SK-N-SH (cell line): Measurements from ENCODE around the gene GABRB3. TPM values are rescaled to one million over a fixed set of nuclear protein-coding genes. Genes with fewer than 3 reads are reported as not detected.

Experiments
- CTCF ChIA-PET: fragments of 300-600, 350-600 bp; formaldehyde crosslinking; extraction: SDS; loops from one replicate; lab custom pipeline; 2021; lab: Yijun Ruan, JAX
- POLR2A ChIA-PET: fragments of 350-600 bp; sonication (Branson Sonifier 250); formaldehyde crosslinking; extraction: SDS; loops from one replicate; lab custom pipeline; 2020; ENCODE audit warnings: antibody characterized with exemption, inconsistent platforms; lab: Yijun Ruan, JAX
- DNase-seq: peaks from one replicate; pipeline ENCODE4 v3.0.0; 2012
- H2AFZ ChIP-seq: fragments of 200-600 bp; sonication (generic); 2 replicates; pipeline ENCODE4 v1.8.1; 2016; ENCODE audit warnings: antibody characterized with exemption, mild to moderate bottlenecking, low read depth
- H3F3A ChIP-seq: fragments of 200-600 bp; sonication (generic); replicated peaks from 2 replicates; pipeline ENCODE3; 2016; ENCODE audit warnings: antibody characterized with exemption, mild to moderate bottlenecking; ENCODE audit not compliant: insufficient read depth
- H3K27ac ChIP-seq, 2 experiments: fragments of 200-500 bp in 1 of 2; fragments of 200-600 bp in 1 of 2; sonication (Bioruptor generic) in 1 of 2; sonication (generic), shearing (Covaris generic) in 1 of 2; 2 replicates each; pipeline versions ENCODE4 v1.5.1 to v1.6.1; 2014 to 2016; ENCODE audit warnings: low read depth in 2 of 2, inconsistent platforms in 1 of 2, low read length in 1 of 2, mild to moderate bottlenecking in 1 of 2, mixed read lengths in 1 of 2
- H3K27me3 ChIP-seq: fragments of 200-600 bp; sonication (generic), shearing (Covaris generic); 2 replicates; pipeline ENCODE4 v1.6.1; 2016; ENCODE audit warnings: mixed run types; ENCODE audit not compliant: insufficient read depth
- H3K36me3 ChIP-seq, 2 experiments: fragments of 200-500 bp in 1 of 2; fragments of 200-600 bp in 1 of 2; sonication (Bioruptor generic) in 1 of 2; sonication (generic) in 1 of 2; replicated peaks in 1 of 2; 2 replicates each; pipeline versions ENCODE3 to v1.5.1; 2014 to 2016; ENCODE audit warnings: low read length in 1 of 2, mild to moderate bottlenecking in 1 of 2; ENCODE audit not compliant: insufficient read depth in 2 of 2, control insufficient read depth in 1 of 2
- H3K4me1 ChIP-seq, 2 experiments: fragments of 200-500 bp in 1 of 2; fragments of 200-600 bp in 1 of 2; sonication (Bioruptor generic) in 1 of 2; sonication (generic), shearing (Covaris generic) in 1 of 2; 2 replicates each; pipeline versions ENCODE4 v1.5.1 to v1.6.1; 2014 to 2016; ENCODE audit warnings: low read depth in 1 of 2, low read length in 1 of 2, mixed run types in 1 of 2; ENCODE audit not compliant: insufficient read depth in 2 of 2, control insufficient read depth in 1 of 2
- H3K4me2 ChIP-seq: fragments of 200-600 bp; sonication (generic), shearing (Covaris generic); 2 replicates; pipeline ENCODE4 v1.6.1; 2017; ENCODE audit warnings: mixed run types
- H3K4me3 ChIP-seq, 2 experiments: fragments of 200-500 bp in 1 of 2; fragments of 200-600 bp in 1 of 2; sonication (Bioruptor generic) in 1 of 2; sonication (generic), shearing (Covaris generic) in 1 of 2; 2 replicates each; pipeline versions ENCODE4 v1.5.1 to v1.8.1; 2014 to 2016; ENCODE audit warnings: low read depth in 2 of 2, inconsistent platforms in 1 of 2, low read length in 1 of 2, mild to moderate bottlenecking in 1 of 2, mixed read lengths in 1 of 2, moderate library complexity in 1 of 2
- H3K79me2 ChIP-seq: fragments of 200-600 bp; sonication (generic); 2 replicates; pipeline ENCODE4 v1.8.1; 2017; ENCODE audit warnings: mild to moderate bottlenecking; ENCODE audit not compliant: insufficient read depth
- H3K9ac ChIP-seq: fragments of 200-600 bp; sonication (generic); 2 replicates; pipeline ENCODE4 v1.6.1; 2017; ENCODE audit warnings: mixed run types
- H3K9me2 ChIP-seq: fragments of 200-600 bp; sonication (generic); 2 replicates; pipeline ENCODE4 v1.6.1; 2017; ENCODE audit warnings: mixed run types
- H3K9me3 ChIP-seq: fragments of 200-600 bp; sonication (generic); 2 replicates; pipeline ENCODE4 v1.6.1; 2017; ENCODE audit warnings: mixed run types, mild to moderate bottlenecking, moderate library complexity
- H4K20me1 ChIP-seq: fragments of 200-600 bp; sonication (generic); 2 replicates; pipeline ENCODE4 v1.6.1; 2017; ENCODE audit warnings: mild to moderate bottlenecking, mixed run types; ENCODE audit not compliant: insufficient read depth
- ELF1 ChIP-seq: IDR thresholded peaks from 2 replicates; pipeline ENCODE4 v1.4.0; 2012
- EZH2phosphoT487 ChIP-seq: fragments of 200-600 bp; sonication (generic); IDR thresholded peaks from 2 replicates; pipeline ENCODE4 v1.6.1; 2017; ENCODE audit warnings: low read depth, mixed run types, mild to moderate bottlenecking, antibody characterized with exemption, moderate library complexity, borderline replicate concordance
- FOSL2 ChIP-seq: IDR thresholded peaks from 2 replicates; pipeline ENCODE4 v1.4.0; 2012; ENCODE audit warnings: low read depth, mild to moderate bottlenecking, moderate library complexity, borderline replicate concordance
- FOXJ3 ChIP-seq: sonication (generic); formaldehyde crosslinking; IDR thresholded peaks from 2 replicates; pipeline ENCODE4 v1.5.1; 2020; ENCODE audit warnings: mild to moderate bottlenecking, missing genetic modification reagents
- MEF2A ChIP-seq: IDR thresholded peaks from 2 replicates; pipeline ENCODE4 v1.4.0; 2012; ENCODE audit warnings: low read depth, borderline replicate concordance
- MXI1 ChIP-seq: IDR thresholded peaks from 2 replicates; pipeline ENCODE4 v1.6.1; 2012; ENCODE audit warnings: mild to moderate bottlenecking, low read depth, low read length, improper control_type of control experiment
- NRF1 ChIP-seq: IDR thresholded peaks from 2 replicates; pipeline ENCODE4 v1.6.1; 2012; ENCODE audit warnings: low read depth, mild to moderate bottlenecking, low read length
- RAD21 ChIP-seq: IDR thresholded peaks from 2 replicates; pipeline ENCODE4 v1.6.1; 2012; ENCODE audit warnings: mild to moderate bottlenecking, low read length
- SIN3A ChIP-seq: IDR thresholded peaks from 2 replicates; pipeline ENCODE4 v1.6.1; 2012; ENCODE audit warnings: low read depth, mild to moderate bottlenecking, low read length, moderate library complexity, borderline replicate concordance
- TAF1 ChIP-seq: IDR thresholded peaks from 2 replicates; pipeline ENCODE4 v1.6.1; 2012; ENCODE audit warnings: low read depth, mild to moderate bottlenecking, low read length, moderate library complexity, borderline replicate concordance
- TEAD4 ChIP-seq: IDR thresholded peaks from 2 replicates; pipeline ENCODE4 v1.4.0; 2012; ENCODE audit warnings: mild to moderate bottlenecking, borderline replicate concordance; ENCODE audit not compliant: insufficient read depth
- YY1 ChIP-seq: IDR thresholded peaks from 2 replicates; pipeline ENCODE4 v1.4.0; 2012; ENCODE audit warnings: low read depth, mild to moderate bottlenecking
- WGBS: methylation state at CpG from one replicate; pipeline ENCODE4 v1.1.6; 2017; ENCODE audit warnings: low lambda C conversion rate; 5-methylcytosine and 5-hydroxymethylcytosine counted together
- polyA plus RNA-seq, 3 experiments: library from polyadenylated mRNA; depleted of rRNA; stranded (reverse); fragments of >200 nt; gene quantifications; 2 replicates each; pipeline ENCODE4 v1.2.3, GENCODE V29; 2012
- TF ChIP-seq, protein P1 (sequence below): IDR thresholded peaks from 2 replicates; pipeline ENCODE4; 2012
- TF ChIP-seq, protein P2 (sequence below): IDR thresholded peaks from 2 replicates; pipeline ENCODE4 v1.4.0; 2012; ENCODE audit warnings: low read depth
- TF ChIP-seq, protein P3 (sequence below): IDR thresholded peaks from 2 replicates; pipeline ENCODE4 v1.4.0; 2012; ENCODE audit warnings: low read depth, borderline replicate concordance
- TF ChIP-seq, protein P4 (sequence below): fragments of 150-350 bp; IDR thresholded peaks from 2 replicates; pipeline ENCODE4 v1.6.1; 2017; ENCODE audit warnings: antibody characterized with exemption, low read length, low read depth, borderline replicate concordance
- TF ChIP-seq, protein P5 (sequence below): fragments of 200-600 bp; sonication (generic); IDR thresholded peaks from 2 replicates; pipeline ENCODE4 v1.6.1; 2017; ENCODE audit warnings: antibody characterized with exemption, mild to moderate bottlenecking, moderate library complexity
- TF ChIP-seq, protein P6 (sequence below): IDR thresholded peaks from 2 replicates; pipeline ENCODE4 v1.6.1; 2012; ENCODE audit warnings: mild to moderate bottlenecking, low read depth, low read length, moderate library complexity

GABRB3 gene
- polyA plus RNA-seq, 1 of the 3 experiments (the other 2 are of a cell fraction), result 0.10 TPM

DNA sequence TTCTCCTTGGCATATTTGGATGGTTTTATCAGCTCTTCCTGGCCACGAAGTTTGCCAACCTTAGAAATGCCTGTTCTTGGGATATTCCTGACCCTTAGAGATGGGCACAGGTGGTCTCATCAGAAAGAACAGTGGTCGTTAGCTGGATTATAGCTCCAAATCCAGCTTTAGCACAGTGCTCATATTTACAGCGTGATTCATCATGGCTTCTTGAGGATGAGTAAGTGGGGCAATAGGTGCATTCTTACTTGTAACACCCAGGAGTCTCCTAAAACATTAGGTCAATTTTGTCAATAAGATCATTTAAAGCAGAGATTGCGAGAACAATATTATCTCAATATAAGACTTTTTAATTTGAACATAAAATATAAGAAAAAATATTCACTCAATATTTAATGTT, 191.9 kb downstream of the GABRB3 start:
- Histone ChIP-seq H3K4me3 (no peak overlapping the region), H3F3A (no peaks in the 10 kb centered on the region), H3K9ac (no peak overlapping the region), H4K20me1 (no peaks in the 10 kb centered on the region), H3K9me3 (no peaks in the 10 kb centered on the region), H3K9me2 (no peaks in the 10 kb centered on the region), H3K27ac (no peak overlapping the region), H3K79me2 (no peaks in the 10 kb centered on the region), H3K4me1 (no peaks in the 10 kb centered on the region), H3K27me3 (no peaks in the 10 kb centered on the region), H3K36me3 (no peaks in the 10 kb centered on the region), H2AFZ (no peak overlapping the region), H3K4me2 (no peak overlapping the region)
- WGBS, result 12% methylated on average over 4 of the region's 4 CpGs
- no peak for DNase-seq
- POLR2A ChIA-PET, result no interaction called here
- TF ChIP-seq TEAD4 (no peak), YY1 (no peak), ELF1 (no peak), RAD21 (no peak), MEF2A (no peak), EZH2phosphoT487 (no peak), TAF1 (no peak), NRF1 (no peak), FOSL2 (no peak), FOXJ3 (no peak), MXI1 (no peak), SIN3A (no peak)
- TF ChIP-seq, protein P1, sequence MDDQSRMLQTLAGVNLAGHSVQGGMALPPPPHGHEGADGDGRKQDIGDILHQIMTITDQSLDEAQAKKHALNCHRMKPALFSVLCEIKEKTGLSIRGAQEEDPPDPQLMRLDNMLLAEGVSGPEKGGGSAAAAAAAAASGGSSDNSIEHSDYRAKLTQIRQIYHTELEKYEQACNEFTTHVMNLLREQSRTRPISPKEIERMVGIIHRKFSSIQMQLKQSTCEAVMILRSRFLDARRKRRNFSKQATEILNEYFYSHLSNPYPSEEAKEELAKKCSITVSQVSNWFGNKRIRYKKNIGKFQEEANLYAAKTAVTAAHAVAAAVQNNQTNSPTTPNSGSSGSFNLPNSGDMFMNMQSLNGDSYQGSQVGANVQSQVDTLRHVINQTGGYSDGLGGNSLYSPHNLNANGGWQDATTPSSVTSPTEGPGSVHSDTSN, result no peak
- TF ChIP-seq, protein P2, sequence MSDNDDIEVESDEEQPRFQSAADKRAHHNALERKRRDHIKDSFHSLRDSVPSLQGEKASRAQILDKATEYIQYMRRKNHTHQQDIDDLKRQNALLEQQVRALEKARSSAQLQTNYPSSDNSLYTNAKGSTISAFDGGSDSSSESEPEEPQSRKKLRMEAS, result no peak
- TF ChIP-seq, protein P3, sequence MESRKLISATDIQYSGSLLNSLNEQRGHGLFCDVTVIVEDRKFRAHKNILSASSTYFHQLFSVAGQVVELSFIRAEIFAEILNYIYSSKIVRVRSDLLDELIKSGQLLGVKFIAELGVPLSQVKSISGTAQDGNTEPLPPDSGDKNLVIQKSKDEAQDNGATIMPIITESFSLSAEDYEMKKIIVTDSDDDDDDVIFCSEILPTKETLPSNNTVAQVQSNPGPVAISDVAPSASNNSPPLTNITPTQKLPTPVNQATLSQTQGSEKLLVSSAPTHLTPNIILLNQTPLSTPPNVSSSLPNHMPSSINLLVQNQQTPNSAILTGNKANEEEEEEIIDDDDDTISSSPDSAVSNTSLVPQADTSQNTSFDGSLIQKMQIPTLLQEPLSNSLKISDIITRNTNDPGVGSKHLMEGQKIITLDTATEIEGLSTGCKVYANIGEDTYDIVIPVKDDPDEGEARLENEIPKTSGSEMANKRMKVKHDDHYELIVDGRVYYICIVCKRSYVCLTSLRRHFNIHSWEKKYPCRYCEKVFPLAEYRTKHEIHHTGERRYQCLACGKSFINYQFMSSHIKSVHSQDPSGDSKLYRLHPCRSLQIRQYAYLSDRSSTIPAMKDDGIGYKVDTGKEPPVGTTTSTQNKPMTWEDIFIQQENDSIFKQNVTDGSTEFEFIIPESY, result no peak
- TF ChIP-seq, protein P4, sequence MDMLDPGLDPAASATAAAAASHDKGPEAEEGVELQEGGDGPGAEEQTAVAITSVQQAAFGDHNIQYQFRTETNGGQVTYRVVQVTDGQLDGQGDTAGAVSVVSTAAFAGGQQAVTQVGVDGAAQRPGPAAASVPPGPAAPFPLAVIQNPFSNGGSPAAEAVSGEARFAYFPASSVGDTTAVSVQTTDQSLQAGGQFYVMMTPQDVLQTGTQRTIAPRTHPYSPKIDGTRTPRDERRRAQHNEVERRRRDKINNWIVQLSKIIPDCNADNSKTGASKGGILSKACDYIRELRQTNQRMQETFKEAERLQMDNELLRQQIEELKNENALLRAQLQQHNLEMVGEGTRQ, result no peak
- TF ChIP-seq, protein P5, sequence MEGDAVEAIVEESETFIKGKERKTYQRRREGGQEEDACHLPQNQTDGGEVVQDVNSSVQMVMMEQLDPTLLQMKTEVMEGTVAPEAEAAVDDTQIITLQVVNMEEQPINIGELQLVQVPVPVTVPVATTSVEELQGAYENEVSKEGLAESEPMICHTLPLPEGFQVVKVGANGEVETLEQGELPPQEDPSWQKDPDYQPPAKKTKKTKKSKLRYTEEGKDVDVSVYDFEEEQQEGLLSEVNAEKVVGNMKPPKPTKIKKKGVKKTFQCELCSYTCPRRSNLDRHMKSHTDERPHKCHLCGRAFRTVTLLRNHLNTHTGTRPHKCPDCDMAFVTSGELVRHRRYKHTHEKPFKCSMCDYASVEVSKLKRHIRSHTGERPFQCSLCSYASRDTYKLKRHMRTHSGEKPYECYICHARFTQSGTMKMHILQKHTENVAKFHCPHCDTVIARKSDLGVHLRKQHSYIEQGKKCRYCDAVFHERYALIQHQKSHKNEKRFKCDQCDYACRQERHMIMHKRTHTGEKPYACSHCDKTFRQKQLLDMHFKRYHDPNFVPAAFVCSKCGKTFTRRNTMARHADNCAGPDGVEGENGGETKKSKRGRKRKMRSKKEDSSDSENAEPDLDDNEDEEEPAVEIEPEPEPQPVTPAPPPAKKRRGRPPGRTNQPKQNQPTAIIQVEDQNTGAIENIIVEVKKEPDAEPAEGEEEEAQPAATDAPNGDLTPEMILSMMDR, result no peak
- TF ChIP-seq, protein P6, sequence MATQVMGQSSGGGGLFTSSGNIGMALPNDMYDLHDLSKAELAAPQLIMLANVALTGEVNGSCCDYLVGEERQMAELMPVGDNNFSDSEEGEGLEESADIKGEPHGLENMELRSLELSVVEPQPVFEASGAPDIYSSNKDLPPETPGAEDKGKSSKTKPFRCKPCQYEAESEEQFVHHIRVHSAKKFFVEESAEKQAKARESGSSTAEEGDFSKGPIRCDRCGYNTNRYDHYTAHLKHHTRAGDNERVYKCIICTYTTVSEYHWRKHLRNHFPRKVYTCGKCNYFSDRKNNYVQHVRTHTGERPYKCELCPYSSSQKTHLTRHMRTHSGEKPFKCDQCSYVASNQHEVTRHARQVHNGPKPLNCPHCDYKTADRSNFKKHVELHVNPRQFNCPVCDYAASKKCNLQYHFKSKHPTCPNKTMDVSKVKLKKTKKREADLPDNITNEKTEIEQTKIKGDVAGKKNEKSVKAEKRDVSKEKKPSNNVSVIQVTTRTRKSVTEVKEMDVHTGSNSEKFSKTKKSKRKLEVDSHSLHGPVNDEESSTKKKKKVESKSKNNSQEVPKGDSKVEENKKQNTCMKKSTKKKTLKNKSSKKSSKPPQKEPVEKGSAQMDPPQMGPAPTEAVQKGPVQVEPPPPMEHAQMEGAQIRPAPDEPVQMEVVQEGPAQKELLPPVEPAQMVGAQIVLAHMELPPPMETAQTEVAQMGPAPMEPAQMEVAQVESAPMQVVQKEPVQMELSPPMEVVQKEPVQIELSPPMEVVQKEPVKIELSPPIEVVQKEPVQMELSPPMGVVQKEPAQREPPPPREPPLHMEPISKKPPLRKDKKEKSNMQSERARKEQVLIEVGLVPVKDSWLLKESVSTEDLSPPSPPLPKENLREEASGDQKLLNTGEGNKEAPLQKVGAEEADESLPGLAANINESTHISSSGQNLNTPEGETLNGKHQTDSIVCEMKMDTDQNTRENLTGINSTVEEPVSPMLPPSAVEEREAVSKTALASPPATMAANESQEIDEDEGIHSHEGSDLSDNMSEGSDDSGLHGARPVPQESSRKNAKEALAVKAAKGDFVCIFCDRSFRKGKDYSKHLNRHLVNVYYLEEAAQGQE, result no peak
- CTCF ChIA-PET, result no interaction called here
